Smooth muscle cell (in vitro differentiated cells): ENCODE measurements around the gene OR2V2. TPM values are rescaled to one million over a fixed set of nuclear protein-coding genes. Genes with fewer than 3 reads are reported as not detected.

Experiments used
- DNase-seq: peaks from one replicate; lab custom pipeline; 2025; ENCODE audit not compliant: unreplicated experiment; lab: John Stamatoyannopoulos, UW
- H2AFZ ChIP-seq: fragments of 200-600 bp; sonication (generic); 2 replicates; pipeline ENCODE4 v1.6.0; 2016; ENCODE audit warnings: antibody characterized with exemption, low read depth, mild to moderate bottlenecking
- H3F3A ChIP-seq: fragments of 200-600 bp; sonication (generic); 2 replicates; pipeline ENCODE4 v1.6.0; 2017; ENCODE audit warnings: antibody characterized with exemption, low read depth
- H3K27ac ChIP-seq: fragments of 200-600 bp; sonication (generic); 2 replicates; pipeline ENCODE4 v1.5.1; 2016; ENCODE audit warnings: low read depth, mild to moderate bottlenecking
- H3K27me3 ChIP-seq: fragments of 200-600 bp; sonication (generic); 2 replicates; pipeline ENCODE4 v1.6.1; 2016; ENCODE audit warnings: low read depth, mild to moderate bottlenecking
- H3K36me3 ChIP-seq: fragments of 200-600 bp; sonication (generic); 2 replicates; pipeline ENCODE4 v1.5.1; 2016; ENCODE audit warnings: low read depth
- H3K4me1 ChIP-seq: fragments of 200-600 bp; sonication (generic); 2 replicates; pipeline ENCODE4 v1.5.1; 2016; ENCODE audit warnings: low read depth
- H3K4me2 ChIP-seq: fragments of 200-600 bp; sonication (generic); 2 replicates; pipeline ENCODE4 v1.6.0; 2016; ENCODE audit warnings: mild to moderate bottlenecking
- H3K4me3 ChIP-seq: fragments of 200-600 bp; sonication (generic); 2 replicates; pipeline ENCODE4 v1.5.1; 2016; ENCODE audit warnings: mild to moderate bottlenecking
- H3K79me2 ChIP-seq: fragments of 200-600 bp; sonication (generic); 2 replicates; pipeline ENCODE4 v1.6.0; 2016; ENCODE audit warnings: low read depth, mild to moderate bottlenecking
- H3K9ac ChIP-seq: fragments of 200-600 bp; sonication (generic); 2 replicates; pipeline ENCODE4 v1.6.0; 2016; ENCODE audit warnings: low read depth
- H3K9me3 ChIP-seq: fragments of 200-600 bp; sonication (generic); replicated peaks from 2 replicates; pipeline ENCODE4 v1.5.1; 2016; ENCODE audit warnings: low read depth
- H4K20me1 ChIP-seq: fragments of 200-600 bp; sonication (generic); 2 replicates; pipeline ENCODE4 v1.6.0; 2016; ENCODE audit warnings: low read depth
- CTCF ChIP-seq: fragments of 200-600 bp; sonication (generic); IDR thresholded peaks from 2 replicates; pipeline ENCODE4 v1.5.1; 2017; ENCODE audit warnings: borderline replicate concordance, mild to moderate bottlenecking, antibody characterized with exemption; ENCODE audit not compliant: insufficient read depth, poor library complexity, severe bottlenecking
- WGBS: methylation state at CpG from one replicate; pipeline ENCODE4 v1.1.7; 2016; ENCODE audit warnings: low lambda C conversion rate; 5-methylcytosine and 5-hydroxymethylcytosine counted together
- polyA plus RNA-seq: library from polyadenylated mRNA; unstranded; fragments of >200 nt; fragmentation: Nextera tagmentation; extraction: Ambion mirVana; gene quantifications from 2 replicates; pipeline ENCODE4 v1.2.1, GENCODE V29; 2016
- total RNA-seq: library from RNA; depleted of rRNA; stranded (reverse); fragments of >200 nt; gene quantifications from 2 replicates; pipeline ENCODE4 v1.2.3, GENCODE V29; 2014

The OR2V2 gene
- total and polyA plus RNA-seq, 2 experiments from 2014 or later, result not detected

DNA sequence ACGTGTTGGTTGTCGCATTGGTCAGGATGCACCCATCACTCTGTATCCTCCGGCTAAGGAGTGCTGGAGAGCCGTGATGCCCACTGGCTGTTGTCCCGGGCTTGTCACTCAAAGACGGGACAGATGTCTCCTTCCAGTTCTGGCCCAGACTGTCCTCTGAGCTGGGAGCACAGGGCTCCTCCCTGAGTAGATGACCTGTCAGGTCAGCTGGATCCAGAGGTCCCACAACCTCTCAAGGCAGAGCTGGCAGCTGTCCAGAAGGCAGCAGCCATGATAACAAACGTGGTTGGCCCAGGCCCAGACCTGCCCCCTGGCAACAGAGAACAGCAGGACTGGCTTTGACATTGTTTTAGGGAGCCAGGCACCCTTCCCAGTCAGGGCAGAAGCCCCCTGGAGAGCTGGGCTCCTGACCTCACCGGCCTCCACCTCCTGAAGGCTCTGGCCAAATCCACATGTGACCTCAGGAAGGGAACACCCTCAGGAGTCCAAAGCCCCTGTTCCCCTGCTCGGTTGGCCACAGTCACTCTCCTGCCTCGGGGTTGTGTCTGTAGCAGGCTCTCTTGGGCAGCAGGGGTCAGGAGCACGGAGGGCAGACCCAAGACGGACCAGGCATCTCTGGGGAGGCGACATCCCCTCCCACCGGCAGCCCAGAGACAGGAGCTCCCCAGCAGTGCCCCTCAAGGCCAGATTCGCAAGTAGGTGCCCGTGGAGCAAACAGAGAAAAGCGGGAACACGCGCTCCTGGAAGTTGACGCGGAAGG, 47.3 kb downstream of the OR2V2 start:
- Histone ChIP-seq H3K4me3 (no peak overlapping the region), H3K4me1 (peaks cover 8% of the 10 kb centered on the region), H3K9me3 (no peaks in the 10 kb centered on the region), H3K4me2 (no peak overlapping the region), H3K79me2 (no peaks in the 10 kb centered on the region), H2AFZ (no peak overlapping the region), H3K27me3 (no peaks in the 10 kb centered on the region), H3F3A (no peaks in the 10 kb centered on the region), H3K36me3 (no peaks in the 10 kb centered on the region), H3K27ac (no peak overlapping the region), H3K9ac (no peak overlapping the region), H4K20me1 (no peaks in the 10 kb centered on the region)
- no peak for DNase-seq
- 89% methylated on average over 21 of the region's 21 CpGs for WGBS
- TF ChIP-seq CTCF, result no peak

- Histone ChIP-seq H3K9me3 (no peaks in the 10 kb centered on the region), H3K36me3 (no peaks in the 10 kb centered on the region), H3K9ac (no peak overlapping the region), H3F3A (no peaks in the 10 kb centered on the region), H3K4me1 (peaks cover 4% of the 10 kb centered on the region), H3K79me2 (no peaks in the 10 kb centered on the region), H3K4me2 (no peak overlapping the region), H3K27me3 (no peaks in the 10 kb centered on the region), H3K27ac (no peak overlapping the region), H2AFZ (no peak overlapping the region), H4K20me1 (no peaks in the 10 kb centered on the region), H3K4me3 (no peak overlapping the region)
- WGBS, result 94% methylated on average over 45 of the region's 45 CpGs
- DNase-seq, result no peak
- TF ChIP-seq CTCF, result no peak
Observed at GRCh38 chr5:181195249-181195761, 47.9 kb downstream of the OR2V2 start.

GRCh38 chr5:181197326-181197951, 50.1 kb downstream of the OR2V2 start:
- Histone ChIP-seq H4K20me1 (no peaks in the 10 kb centered on the region), H3K4me3 (no peak overlapping the region), H3K4me2 (no peak overlapping the region), H2AFZ (no peak overlapping the region), H3K36me3 (no peaks in the 10 kb centered on the region), H3K9ac (no peak overlapping the region), H3K27ac (no peak overlapping the region), H3K79me2 (no peaks in the 10 kb centered on the region), H3F3A (no peaks in the 10 kb centered on the region), H3K27me3 (peaks cover 16% of the 10 kb centered on the region), H3K9me3 (no peaks in the 10 kb centered on the region), H3K4me1 (peaks cover under 1% of the 10 kb centered on the region)
- DNase-seq, result no peak
- no peak for TF ChIP-seq CTCF
- WGBS, result 77% methylated on average over 8 of the region's 8 CpGs
